Uterus (tissue), 2 donors: ENCODE results near the gene ARHGAP45.

ENCODE experiments used
- POLR2A ChIP-seq, 2 donors: fragments of 450-650 bp; IDR thresholded peaks; one replicate each; pipeline ENCODE4 v1.6.1; 2016; ENCODE audit warnings: antibody characterized with exemption in 2 of 2, mild to moderate bottlenecking in 1 of 2, moderate library complexity in 1 of 2
- TF ChIP-seq, protein P1 (sequence below), 4 experiments: fragments of 200-600 bp in 2 of 4; fragments of 450-650 bp in 2 of 4; sonication (generic) in 2 of 4; IDR thresholded peaks; one replicate each; pipeline ENCODE4 v1.5.1; 2016 to 2019; ENCODE audit warnings: antibody characterized with exemption in 4 of 4, mild to moderate bottlenecking in 2 of 4, moderate library complexity in 1 of 4

DNA sequence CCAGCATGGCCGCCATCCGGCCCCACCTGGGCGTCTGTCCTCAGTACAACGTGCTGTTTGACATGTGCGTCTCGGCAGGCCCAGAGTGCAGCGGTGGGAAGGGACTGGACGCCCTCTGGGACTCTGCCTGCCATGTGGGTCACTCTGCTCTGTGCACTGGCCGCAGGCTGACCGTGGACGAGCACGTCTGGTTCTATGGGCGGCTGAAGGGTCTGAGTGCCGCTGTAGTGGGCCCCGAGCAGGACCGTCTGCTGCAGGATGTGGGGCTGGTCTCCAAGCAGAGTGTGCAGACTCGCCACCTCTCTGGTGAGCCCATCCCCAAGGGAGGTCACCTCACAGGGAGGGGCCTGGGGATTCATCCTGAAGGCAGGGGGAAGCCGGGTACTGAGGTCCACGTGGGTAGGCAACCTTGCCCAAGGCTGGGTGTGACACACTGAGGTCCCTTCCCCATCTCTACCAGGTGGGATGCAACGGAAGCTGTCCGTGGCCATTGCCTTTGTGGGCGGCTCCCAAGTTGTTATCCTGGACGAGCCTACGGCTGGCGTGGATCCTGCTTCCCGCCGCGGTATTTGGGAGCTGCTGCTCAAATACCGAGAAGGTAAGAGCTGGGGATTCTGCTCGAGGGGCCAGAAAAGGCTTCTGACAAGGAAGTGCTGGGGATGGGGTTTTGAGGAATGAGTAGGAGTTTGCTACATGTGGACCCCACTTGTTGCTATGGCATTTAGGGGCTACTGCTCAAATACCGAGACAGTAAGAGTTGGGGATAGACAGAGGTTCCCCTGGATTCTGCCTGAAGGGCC, 15.8 kb upstream of the ARHGAP45 start:
- TF ChIP-seq, protein P1, sequence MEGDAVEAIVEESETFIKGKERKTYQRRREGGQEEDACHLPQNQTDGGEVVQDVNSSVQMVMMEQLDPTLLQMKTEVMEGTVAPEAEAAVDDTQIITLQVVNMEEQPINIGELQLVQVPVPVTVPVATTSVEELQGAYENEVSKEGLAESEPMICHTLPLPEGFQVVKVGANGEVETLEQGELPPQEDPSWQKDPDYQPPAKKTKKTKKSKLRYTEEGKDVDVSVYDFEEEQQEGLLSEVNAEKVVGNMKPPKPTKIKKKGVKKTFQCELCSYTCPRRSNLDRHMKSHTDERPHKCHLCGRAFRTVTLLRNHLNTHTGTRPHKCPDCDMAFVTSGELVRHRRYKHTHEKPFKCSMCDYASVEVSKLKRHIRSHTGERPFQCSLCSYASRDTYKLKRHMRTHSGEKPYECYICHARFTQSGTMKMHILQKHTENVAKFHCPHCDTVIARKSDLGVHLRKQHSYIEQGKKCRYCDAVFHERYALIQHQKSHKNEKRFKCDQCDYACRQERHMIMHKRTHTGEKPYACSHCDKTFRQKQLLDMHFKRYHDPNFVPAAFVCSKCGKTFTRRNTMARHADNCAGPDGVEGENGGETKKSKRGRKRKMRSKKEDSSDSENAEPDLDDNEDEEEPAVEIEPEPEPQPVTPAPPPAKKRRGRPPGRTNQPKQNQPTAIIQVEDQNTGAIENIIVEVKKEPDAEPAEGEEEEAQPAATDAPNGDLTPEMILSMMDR (IDR thresholded peaks at IDR 0.05), result no peak
- no peak for TF ChIP-seq POLR2A (IDR thresholded peaks at IDR 0.05)
